ENCODE results near the gene STK11.

Gene STK11

GRCh38 chr19:1262623-1263123, 57.1 kb downstream of the STK11 start:
- H3K79me2 ChIP-seq (ENCODE audit: insufficient read depth, low read depth) = no peaks in the 10 kb centered on the region
- no peak overlapping the region for H3K9ac ChIP-seq
- H3K27ac ChIP-seq = no peak overlapping the region
- no peaks in the 10 kb centered on the region for H3K27me3 ChIP-seq (ENCODE audit: insufficient read depth, low read depth)
- no peak overlapping the region for H3K4me3 ChIP-seq (IDR thresholded peaks at IDR 0.05; ENCODE audit: insufficient read depth, low read depth, low read length)
- no peak for TF ChIP-seq CTCF (conservative IDR thresholded peaks at IDR 0.05; ENCODE audit: low read depth, low read length)
- H3K4me2 ChIP-seq = no peak overlapping the region
- H3K4me1 ChIP-seq (ENCODE audit: low read depth, poor library complexity, severe bottlenecking) = peaks cover 42% of the 10 kb centered on the region
- H2AFZ ChIP-seq (ENCODE audit: low read depth) = no peak overlapping the region
- no peaks in the 10 kb centered on the region for H4K20me1 ChIP-seq (ENCODE audit: insufficient read depth)
- H3K36me3 ChIP-seq (ENCODE audit: insufficient read depth) = no peaks in the 10 kb centered on the region

GRCh38 chr19:1263188-1263587, 57.6 kb downstream of the STK11 start:
- Histone ChIP-seq H3K4me3 (IDR thresholded peaks at IDR 0.05; ENCODE audit: insufficient read depth, low read depth, low read length) (no peak overlapping the region), H3K36me3 (ENCODE audit: insufficient read depth) (no peaks in the 10 kb centered on the region), H3K4me2 (no peak overlapping the region), H3K9ac (no peak overlapping the region), H3K27ac (no peak overlapping the region), H3K4me1 (ENCODE audit: low read depth, poor library complexity, severe bottlenecking) (peaks cover 44% of the 10 kb centered on the region), H3K79me2 (ENCODE audit: insufficient read depth, low read depth) (no peaks in the 10 kb centered on the region), H4K20me1 (ENCODE audit: insufficient read depth) (no peaks in the 10 kb centered on the region), H3K27me3 (ENCODE audit: insufficient read depth, low read depth) (no peaks in the 10 kb centered on the region), H2AFZ (ENCODE audit: low read depth) (no peak overlapping the region)
- no peak for TF ChIP-seq CTCF (conservative IDR thresholded peaks at IDR 0.05; ENCODE audit: low read depth, low read length)

- no peak overlapping the region for H3K4me2 ChIP-seq
Measured at GRCh38 chr19:1264801-1265614, 59.4 kb downstream of the STK11 start.

GRCh38 chr19:1265615-1266128, 60.1 kb downstream of the STK11 start:
- Histone ChIP-seq H3K27me3 (ENCODE audit: insufficient read depth, low read depth) (no peaks in the 10 kb centered on the region), H3K79me2 (ENCODE audit: insufficient read depth, low read depth) (peaks cover 12% of the 10 kb centered on the region), H3K4me2 (peak overlapping the region; percentile 80), H3K4me1 (ENCODE audit: low read depth, poor library complexity, severe bottlenecking) (peaks cover 39% of the 10 kb centered on the region), H3K36me3 (ENCODE audit: insufficient read depth) (no peaks in the 10 kb centered on the region), H2AFZ (ENCODE audit: low read depth) (no peak overlapping the region), H4K20me1 (ENCODE audit: insufficient read depth) (no peaks in the 10 kb centered on the region), H3K4me3 (IDR thresholded peaks at IDR 0.05; ENCODE audit: insufficient read depth, low read depth, low read length) (no peak overlapping the region), H3K9ac (no peak overlapping the region), H3K27ac (no peak overlapping the region)
- TF ChIP-seq CTCF (conservative IDR thresholded peaks at IDR 0.05; ENCODE audit: low read depth, low read length) = no peak

More at GRCh38 chr19:1264801-1265614, 59.4 kb downstream of the STK11 start:
- Histone ChIP-seq H3K27me3 (ENCODE audit: insufficient read depth, low read depth) (no peaks in the 10 kb centered on the region), H3K4me1 (ENCODE audit: low read depth, poor library complexity, severe bottlenecking) (peaks cover 41% of the 10 kb centered on the region), H3K27ac (no peak overlapping the region), H3K79me2 (ENCODE audit: insufficient read depth, low read depth) (peaks cover 5% of the 10 kb centered on the region), H3K4me3 (IDR thresholded peaks at IDR 0.05; ENCODE audit: insufficient read depth, low read depth, low read length) (no peak overlapping the region), H4K20me1 (ENCODE audit: insufficient read depth) (no peaks in the 10 kb centered on the region), H2AFZ (ENCODE audit: low read depth) (no peak overlapping the region), H3K9ac (no peak overlapping the region), H3K36me3 (ENCODE audit: insufficient read depth) (no peaks in the 10 kb centered on the region)
- TF ChIP-seq CTCF (conservative IDR thresholded peaks at IDR 0.05; ENCODE audit: low read depth, low read length) = no peak
